VCaP (cell line): ENCODE results near the gene CLDN18.

Source experiments
- H3K27ac ChIP-seq: fragments of 450-650 bp; 2 replicates; pipeline ENCODE4 v1.5.1; 2017
- CTCF ChIP-seq: fragments of 450-650 bp; conservative IDR thresholded peaks from 2 replicates; pipeline ENCODE4 v1.5.1; 2017; ENCODE audit warnings: mild to moderate bottlenecking, moderate library complexity

The CLDN18 gene

GRCh38 chr3:138038725-138039462 lies 28.9 kb downstream of the CLDN18 start:
- H3K27ac ChIP-seq: no peak overlapping the region
- no peak for TF ChIP-seq CTCF

GRCh38 chr3:138042043-138042442 lies 32.1 kb downstream of the CLDN18 start:
- no peak for TF ChIP-seq CTCF
- H3K27ac ChIP-seq: no peak overlapping the region

- no peak overlapping the region for H3K27ac ChIP-seq
- TF ChIP-seq CTCF: no peak
Observed at GRCh38 chr3:138043266-138044029, 33.5 kb downstream of the CLDN18 start.

- TF ChIP-seq CTCF: no peak
Observed at GRCh38 chr3:138046085-138046484, 36.1 kb downstream of the CLDN18 start.

GRCh38 chr3:138046955-138047354 lies 37.0 kb downstream of the CLDN18 start:
- no peak for TF ChIP-seq CTCF
- no peak overlapping the region for H3K27ac ChIP-seq

More at GRCh38 chr3:138046085-138046484, 36.1 kb downstream of the CLDN18 start:
- no peak overlapping the region for H3K27ac ChIP-seq

- TF ChIP-seq CTCF: no peak
- H3K27ac ChIP-seq: no peak overlapping the region
Observed at GRCh38 chr3:138047596-138048158, 37.7 kb downstream of the CLDN18 start.

- TF ChIP-seq CTCF: no peak
- H3K27ac ChIP-seq: no peak overlapping the region
Observed at GRCh38 chr3:138049157-138049919, 39.4 kb downstream of the CLDN18 start.
